Fibroblast of lung (primary cell): ENCODE results near the gene BCDIN3D. TPM values are rescaled to one million over a fixed set of nuclear protein-coding genes. Genes with fewer than 3 reads are reported as not detected.

Experiments
- DNase-seq, 2 donors: peaks; one replicate each; pipeline versions ENCODE4 v3.0.0 to v3.0.0-alpha.2; 2010; ENCODE audit warnings: low read depth in 2 of 2
- H2AFZ ChIP-seq: 2 replicates; pipeline ENCODE4 v1.5.1; 2012; ENCODE audit warnings: low read length, control low read depth, inconsistent platforms
- H3K27ac ChIP-seq: 2 replicates; pipeline ENCODE4 v1.5.1; 2011; ENCODE audit warnings: low read length, control low read depth; ENCODE audit not compliant: insufficient read depth
- H3K27me3 ChIP-seq: 2 replicates; pipeline ENCODE4 v1.5.1; 2011; ENCODE audit warnings: mild to moderate bottlenecking, low read length; ENCODE audit not compliant: control insufficient read depth, insufficient read depth
- H3K36me3 ChIP-seq: 2 replicates; pipeline ENCODE4 v1.5.1; 2011; ENCODE audit warnings: low read length; ENCODE audit not compliant: control insufficient read depth, insufficient read depth
- H3K4me1 ChIP-seq: 2 replicates; pipeline ENCODE4 v1.5.1; 2011; ENCODE audit warnings: low read length; ENCODE audit not compliant: control insufficient read depth, insufficient read depth; ENCODE audit errors: extremely low read depth
- H3K4me2 ChIP-seq: 2 replicates; pipeline ENCODE4 v1.5.1; 2011; ENCODE audit warnings: low read length, control low read depth; ENCODE audit not compliant: insufficient read depth; ENCODE audit errors: extremely low read depth
- H3K4me3 ChIP-seq, 4 experiments: fragments of 200-600 bp in 1 of 4; sonication (generic) in 1 of 4; replicated peaks in 1 of 4; 2 replicates each; pipeline ENCODE4 v1.5.1; 2011 to 2016; ENCODE audit warnings: low read length in 4 of 4, low read depth in 3 of 4, mild to moderate bottlenecking in 3 of 4, control low read depth in 2 of 4, inconsistent platforms in 1 of 4, mixed read lengths in 1 of 4; ENCODE audit not compliant: insufficient read depth in 1 of 4; ENCODE audit errors: control extremely low read depth in 1 of 4
- H3K79me2 ChIP-seq: 2 replicates; pipeline ENCODE4 v1.5.1; 2012; ENCODE audit warnings: mild to moderate bottlenecking, low read length, inconsistent platforms; ENCODE audit not compliant: control insufficient read depth, insufficient read depth
- H3K9ac ChIP-seq: 2 replicates; pipeline ENCODE4 v1.5.1; 2011; ENCODE audit warnings: mild to moderate bottlenecking, low read length, control low read depth; ENCODE audit not compliant: insufficient read depth
- H3K9me3 ChIP-seq: 2 replicates; pipeline ENCODE4 v1.5.1; 2012; ENCODE audit warnings: low read depth, low read length; ENCODE audit not compliant: control insufficient read depth, insufficient read depth
- H4K20me1 ChIP-seq: 2 replicates; pipeline ENCODE4 v1.5.1; 2011; ENCODE audit warnings: low read length; ENCODE audit not compliant: control insufficient read depth, insufficient read depth; ENCODE audit errors: extremely low read depth
- CTCF ChIP-seq, 2 donors: IDR thresholded peaks in 1 of 2; conservative IDR thresholded peaks in 1 of 2; 1 replicate in 1 of 2; 2 replicates in 1 of 2; pipeline ENCODE4 v1.5.1; 2011 to 2012; ENCODE audit warnings: low read length in 2 of 2, control low read depth in 1 of 2, inconsistent platforms in 1 of 2, low read depth in 1 of 2, mild to moderate bottlenecking in 1 of 2
- EZH2 ChIP-seq: IDR thresholded peaks from 2 replicates; pipeline ENCODE4 v1.5.1; 2012; ENCODE audit warnings: low read length, control low read depth, mild to moderate bottlenecking; ENCODE audit errors: missing control alignments
- polyA plus RNA-seq, 2 donors: library from polyadenylated mRNA; depleted of rRNA in 1 of 2; stranded (reverse) in 1 of 2; unstranded in 1 of 2; fragments of >200 nt; gene quantifications; 2 replicates each; pipeline ENCODE4 v1.2.1, GENCODE V29; 2011 to 2012; ENCODE audit warnings: missing spikeins in 1 of 2
- total RNA-seq: library from RNA; depleted of rRNA; stranded (reverse); fragments of >200 nt; gene quantifications from 2 replicates; pipeline ENCODE4 v1.2.1, GENCODE V29; 2014

BCDIN3D gene
- total and polyA plus RNA-seq, 2 donors (not counting 1 experiment from before 2014, with no cell fraction given), result 3.2 to 4.5 TPM

GRCh38 chr12:49832836-49833421 is 10.0 kb downstream of the BCDIN3D start:
- Histone ChIP-seq H3K9me3 (no peaks in the 10 kb centered on the region), H2AFZ (no peak overlapping the region), H3K4me3 (no peak overlapping the region), H3K4me1 (peaks cover 4% of the 10 kb centered on the region), H3K27ac (no peak overlapping the region), H3K36me3 (no peaks in the 10 kb centered on the region), H3K9ac (no peak overlapping the region), H4K20me1 (no peaks in the 10 kb centered on the region), H3K27me3 (no peaks in the 10 kb centered on the region), H3K4me2 (no peak overlapping the region), H3K79me2 (no peaks in the 10 kb centered on the region)
- DNase-seq, result peak; percentile 68 to 89
- TF ChIP-seq CTCF (conservative IDR thresholded peaks at IDR 0.05 in 1 of 2, IDR thresholded peaks at IDR 0.05 in 1 of 2; ENCODE audit: low read depth in 1 of 2, low read length in 2 of 2) (no peak), EZH2 (no peak)

DNA sequence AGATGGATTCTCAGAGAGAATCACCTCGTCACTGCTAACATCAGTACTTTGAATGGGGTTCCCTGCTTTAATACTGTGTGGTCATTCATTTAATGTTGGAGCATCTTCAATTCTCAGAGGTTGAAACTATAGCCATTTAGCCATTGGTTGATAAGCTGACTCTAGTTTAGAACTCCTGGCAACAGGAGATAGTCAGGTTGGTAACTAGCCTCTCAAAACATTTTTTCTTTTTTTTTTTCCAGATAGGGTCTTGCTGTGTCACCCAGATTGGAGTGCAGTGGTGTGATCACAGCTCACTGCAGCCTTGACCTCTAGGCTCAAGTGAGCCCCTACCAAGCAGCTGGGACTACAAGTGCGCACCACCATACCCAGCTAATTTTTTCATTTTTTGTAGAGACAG is 11.2 kb downstream of the BCDIN3D start:
- Histone ChIP-seq H3K4me2 (no peak overlapping the region), H3K4me3 (no peak overlapping the region), H2AFZ (no peak overlapping the region), H3K4me1 (peaks cover 7% of the 10 kb centered on the region), H4K20me1 (no peaks in the 10 kb centered on the region), H3K27ac (no peak overlapping the region), H3K9me3 (no peaks in the 10 kb centered on the region), H3K27me3 (no peaks in the 10 kb centered on the region), H3K79me2 (peaks cover 10% of the 10 kb centered on the region), H3K36me3 (no peaks in the 10 kb centered on the region), H3K9ac (no peak overlapping the region)
- TF ChIP-seq EZH2 (no peak), CTCF (conservative IDR thresholded peaks at IDR 0.05 in 1 of 2, IDR thresholded peaks at IDR 0.05 in 1 of 2; ENCODE audit: low read depth in 1 of 2, low read length in 2 of 2) (no peak)
- no peak for DNase-seq

DNA sequence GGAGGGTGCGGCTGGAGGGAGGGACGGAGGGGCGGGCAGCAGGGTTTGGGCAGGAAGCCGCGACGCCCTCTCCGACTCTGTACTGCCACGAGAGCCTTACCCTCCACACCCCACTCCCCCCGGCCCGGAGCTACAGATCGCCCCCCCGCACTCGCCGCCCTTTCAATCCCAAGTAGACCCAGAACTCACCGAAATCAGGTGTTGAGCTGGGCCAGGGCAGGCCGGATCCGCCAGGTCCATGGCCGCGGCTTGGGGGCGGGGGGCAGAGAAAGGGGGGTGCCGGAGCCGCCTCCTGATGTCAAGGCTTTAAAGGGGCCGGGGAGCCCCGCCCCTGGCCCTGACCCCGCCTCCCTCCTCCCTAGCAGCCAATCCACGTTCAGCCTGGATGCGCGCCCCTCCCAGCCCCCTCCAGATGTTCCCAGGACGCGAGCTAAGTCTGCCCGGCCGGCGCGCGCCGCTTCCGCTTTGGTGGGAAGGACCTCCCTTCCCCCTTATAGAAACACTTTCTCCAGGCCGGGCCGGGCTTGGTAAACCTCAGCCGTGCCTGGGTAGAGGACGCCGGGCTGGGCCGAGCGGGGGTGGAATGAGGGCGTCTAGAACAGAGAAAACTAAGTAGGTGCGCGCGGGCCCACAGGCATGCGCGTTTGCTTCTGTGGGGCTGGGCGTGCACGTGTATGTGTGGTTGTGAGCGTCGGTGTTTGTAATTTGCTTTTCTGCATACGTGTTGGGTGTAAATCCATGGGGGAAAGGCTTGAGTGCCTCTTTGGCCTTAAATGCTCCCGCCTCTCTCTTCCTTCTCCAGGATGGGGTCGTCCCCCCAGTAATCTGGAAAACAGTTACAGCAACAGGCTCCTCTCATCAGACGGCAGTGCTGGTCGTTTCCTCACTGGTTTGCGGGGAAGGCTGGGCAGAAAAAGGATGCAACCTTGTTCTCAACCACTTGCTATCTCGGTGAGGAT is 14.5 kb downstream of the BCDIN3D start, which contains the start of gene NCKAP5L:
Gene NCKAP5L (minus strand): TSS at position 281 of the 959 bp plus-strand sequence. CDS start 24,369 bp downstream, outside the sequence.
- H3K27ac ChIP-seq, result peak within 1 kb of the TSS; percentile 79
- peak within 1 kb of the TSS; percentile 79 for H3K9ac ChIP-seq
- no peaks in the 10 kb centered on the region for H4K20me1 ChIP-seq
- H2AFZ ChIP-seq, result peak within 1 kb of the TSS; percentile 88
- no peaks in the 10 kb centered on the region for H3K27me3 ChIP-seq
- TF ChIP-seq CTCF (conservative IDR thresholded peaks at IDR 0.05 in 1 of 2, IDR thresholded peaks at IDR 0.05 in 1 of 2; ENCODE audit: low read depth in 1 of 2, low read length in 2 of 2) (no peak), EZH2 (no peak)
- DNase-seq, result peak; percentile 96 to 97
- H3K79me2 ChIP-seq, result peaks cover 33% of the 10 kb centered on the region
- peaks cover 32% of the 10 kb centered on the region for H3K4me1 ChIP-seq
- peaks cover 2% of the 10 kb centered on the region for H3K36me3 ChIP-seq
- H3K4me3 ChIP-seq, result peak within 1 kb of the TSS; percentile 78 to 93 (median 82)
- no peaks in the 10 kb centered on the region for H3K9me3 ChIP-seq
- H3K4me2 ChIP-seq, result peak within 1 kb of the TSS; percentile 99
